HEK293 (cell line): ENCODE data around the gene CLDN1.

ENCODE experiments used
- CTCF ChIA-PET: fragments of 350-600 bp; formaldehyde crosslinking; extraction: SDS; loops from one replicate; lab custom pipeline; 2021; ENCODE audit warnings: antibody characterized with exemption; lab: Yijun Ruan, JAX
- POLR2A ChIA-PET: fragments of 300-600 bp; formaldehyde crosslinking; extraction: SDS; loops from one replicate; lab custom pipeline; 2020; ENCODE audit warnings: antibody characterized with exemption, inconsistent platforms; lab: Yijun Ruan, JAX
- H3K27ac ChIP-seq: fragments of 200-500 bp; sonication (Bioruptor generic); 2 replicates; pipeline ENCODE4 v1.5.1; 2014; ENCODE audit warnings: low read depth, low read length, control low read depth, inconsistent platforms; ENCODE audit errors: extremely low read depth
- H3K36me3 ChIP-seq, 2 experiments: fragments of 200-500 bp in 1 of 2; sonication (Bioruptor generic) in 1 of 2; 1 replicate in 1 of 2; 2 replicates in 1 of 2; pipeline ENCODE4 v1.5.1; 2014 to 2017; ENCODE audit warnings: inconsistent platforms in 2 of 2, low read length in 2 of 2; ENCODE audit not compliant: control insufficient read depth in 2 of 2, insufficient read depth in 1 of 2
- H3K4me1 ChIP-seq: fragments of 200-500 bp; sonication (Bioruptor generic); 2 replicates; pipeline ENCODE4 v1.5.1; 2014; ENCODE audit warnings: mild to moderate bottlenecking, low read length, inconsistent platforms; ENCODE audit not compliant: control insufficient read depth, insufficient read depth
- H3K4me3 ChIP-seq: 2 replicates; pipeline ENCODE4 v1.5.1; 2011; ENCODE audit warnings: low read depth, mild to moderate bottlenecking, control low read depth, low read length, moderate library complexity
- H3K9me3 ChIP-seq: fragments of 200-500 bp; sonication (Bioruptor generic); 2 replicates; pipeline ENCODE4 v1.5.1; 2014; ENCODE audit warnings: low read depth, low read length, inconsistent platforms; ENCODE audit not compliant: control insufficient read depth, insufficient read depth
- FEZF1 ChIP-seq: fragments of 450-650 bp; formaldehyde crosslinking; IDR thresholded peaks from 2 replicates; pipeline ENCODE4 v1.5.1; 2016; ENCODE audit warnings: missing biosample characterization, missing genetic modification characterization
- HIC1 ChIP-seq: fragments of 450-650 bp; formaldehyde crosslinking; IDR thresholded peaks from 2 replicates; pipeline ENCODE4 v1.5.1; 2016; ENCODE audit warnings: missing biosample characterization, missing genetic modification characterization
- MZF1 ChIP-seq: fragments of 450-650 bp; formaldehyde crosslinking; IDR thresholded peaks from 2 replicates; pipeline ENCODE4 v1.5.1; 2017; ENCODE audit warnings: missing biosample characterization, missing genetic modification characterization, borderline replicate concordance
- PATZ1 ChIP-seq: fragments of 450-650 bp; formaldehyde crosslinking; IDR thresholded peaks from 2 replicates; pipeline ENCODE4 v1.5.1; 2016; ENCODE audit warnings: missing biosample characterization, missing genetic modification characterization
- PRDM2 ChIP-seq: fragments of 450-650 bp; formaldehyde crosslinking; IDR thresholded peaks from 2 replicates; pipeline ENCODE4 v1.5.1; 2016; ENCODE audit warnings: missing biosample characterization, missing genetic modification characterization, borderline replicate concordance
- TRIM28 ChIP-seq: IDR thresholded peaks from 2 replicates; pipeline ENCODE4 v1.6.1; 2011; ENCODE audit warnings: low read length, control low read depth, borderline replicate concordance
- TSHZ1 ChIP-seq: fragments of 450-650 bp; formaldehyde crosslinking; IDR thresholded peaks from 2 replicates; pipeline ENCODE4 v1.5.1; 2016; ENCODE audit warnings: missing biosample characterization, missing genetic modification characterization, borderline replicate concordance
- ZBTB17 ChIP-seq: fragments of 450-650 bp; formaldehyde crosslinking; IDR thresholded peaks from 2 replicates; pipeline ENCODE4 v1.5.1; 2016; ENCODE audit warnings: missing biosample characterization, missing genetic modification characterization
- ZBTB44 ChIP-seq: fragments of 450-650 bp; IDR thresholded peaks from 2 replicates; pipeline ENCODE4 v1.5.1; 2018; ENCODE audit warnings: missing biosample characterization, mild to moderate bottlenecking, missing genetic modification characterization
- ZBTB49 ChIP-seq: fragments of 450-650 bp; formaldehyde crosslinking; IDR thresholded peaks from 2 replicates; pipeline ENCODE4 v1.5.1; 2016; ENCODE audit warnings: missing biosample characterization, missing genetic modification characterization, low read depth
- ZBTB8A ChIP-seq: fragments of 450-650 bp; formaldehyde crosslinking; IDR thresholded peaks from 2 replicates; pipeline ENCODE4 v1.5.1; 2016; ENCODE audit warnings: missing biosample characterization, missing genetic modification characterization
- ZNF23 ChIP-seq: fragments of 450-650 bp; formaldehyde crosslinking; IDR thresholded peaks from 2 replicates; pipeline ENCODE4 v1.5.1; 2016; ENCODE audit warnings: missing biosample characterization, missing genetic modification characterization, borderline replicate concordance
- ZNF548 ChIP-seq: fragments of 450-650 bp; formaldehyde crosslinking; IDR thresholded peaks from 2 replicates; pipeline ENCODE4 v1.5.1; 2016; ENCODE audit warnings: missing biosample characterization, missing genetic modification characterization
- ZNF747 ChIP-seq: fragments of 450-650 bp; formaldehyde crosslinking; IDR thresholded peaks from 2 replicates; pipeline ENCODE4 v1.5.1; 2016; ENCODE audit warnings: missing biosample characterization, missing genetic modification characterization

The CLDN1 gene

GRCh38 chr3:190261015-190261414 is 61.2 kb downstream of the CLDN1 start (continued):
- TF ChIP-seq ZBTB44 (tag by site-specific recombination): no peak

DNA sequence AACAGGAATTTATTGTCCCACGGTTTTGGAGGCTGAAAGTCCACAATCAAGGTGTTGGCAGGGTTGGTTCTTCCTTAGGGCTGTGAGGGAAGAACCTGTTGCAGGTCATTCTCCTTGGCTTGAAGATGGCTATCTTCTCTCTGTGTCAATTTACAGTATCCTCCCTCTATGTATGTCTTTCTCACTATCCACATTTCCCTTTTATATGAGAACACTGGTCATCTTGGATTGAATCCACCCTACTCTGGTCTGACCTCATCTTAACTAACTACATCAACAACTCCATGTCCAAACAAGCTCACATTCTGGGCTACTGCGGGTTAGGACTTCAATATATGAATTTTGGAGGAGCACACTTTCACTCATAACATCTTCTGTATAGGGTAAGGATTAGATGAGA is 61.9 kb downstream of the CLDN1 start:
- TF ChIP-seq MZF1 (tag by site-specific recombination): no peak
- TF ChIP-seq ZNF548: peak; percentile 50; the same call in 1 of the 2 replicates
- ChIA-PET POLR2A (no interaction called here), CTCF (no interaction called here)

DNA sequence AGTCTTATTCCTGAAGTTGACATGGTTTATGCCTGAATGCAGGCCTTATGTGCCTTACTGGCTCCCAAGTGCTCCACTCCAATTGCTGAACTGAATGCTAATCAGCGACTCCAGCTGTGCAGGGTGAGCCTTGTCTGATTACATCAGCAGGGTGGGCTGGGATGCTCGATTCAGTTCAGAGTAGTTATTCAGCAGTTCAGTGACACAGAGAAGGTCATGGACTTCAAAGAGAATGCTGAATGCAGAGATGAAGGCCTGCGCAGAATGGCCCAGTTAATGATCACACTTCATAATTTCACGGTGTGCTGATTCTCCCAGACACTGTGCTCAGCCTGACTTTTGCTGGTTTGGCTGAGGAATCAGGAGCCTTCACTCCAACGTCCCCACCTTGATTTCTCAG is 63.6 kb downstream of the CLDN1 start:
- POLR2A ChIA-PET: no interaction called here
- CTCF ChIA-PET: interaction anchor here (0.6 kb wide), 1 partner anchor 720 kb away, joined by 3 read pairs; no protein-coding TSS in a partner anchor
- no peaks in the 10 kb centered on the region for H3K9me3 ChIP-seq
- H3K27ac ChIP-seq: no peak overlapping the region
- no peaks in the 10 kb centered on the region for H3K4me1 ChIP-seq
- no peak overlapping the region for H3K4me3 ChIP-seq
- no peaks in the 10 kb centered on the region for H3K36me3 ChIP-seq
- no peak for TF ChIP-seq ZBTB8A (tag by site-specific recombination)
- peak; percentile 62 for TF ChIP-seq ZBTB17 (tag by site-specific recombination)
- TF ChIP-seq TRIM28: peak; percentile 68; the same call in 1 of the 2 replicates
- no peak for TF ChIP-seq PRDM2 (tag by site-specific recombination)
- TF ChIP-seq ZNF747: no peak
- no peak for TF ChIP-seq TSHZ1 (tag by site-specific recombination)
- TF ChIP-seq ZBTB49: no peak
- no peak for TF ChIP-seq HIC1 (tag by site-specific recombination)
- TF ChIP-seq FEZF1 (tag by site-specific recombination): peak; percentile 9; the same call in 1 of the 2 replicates
- TF ChIP-seq MZF1 (tag by site-specific recombination): no peak
- no peak for TF ChIP-seq ZNF23 (tag by site-specific recombination)
- TF ChIP-seq PATZ1 (tag by site-specific recombination): no peak

More for the DNA sequence above, 61.9 kb downstream of the CLDN1 start:
- Histone ChIP-seq H3K4me3 (no peak overlapping the region), H3K27ac (no peak overlapping the region), H3K9me3 (no peaks in the 10 kb centered on the region), H3K4me1 (no peaks in the 10 kb centered on the region), H3K36me3 (no peaks in the 10 kb centered on the region)
